ENCODE results near the gene REL. TPM values are rescaled to one million over a fixed set of nuclear protein-coding genes. Genes with fewer than 3 reads are reported as not detected.

Gene REL
- total and polyA plus RNA-seq, 2 of the 13 experiments (the other 11 are each of a cell fraction or from before 2014, with no cell fraction given): 3.7 to 7.0 TPM

GRCh38 chr2:60881047-60881932, at the start of gene REL (continued):
- TF ChIP-seq ZNF839 (CRISPR knock-in tag; IDR thresholded peaks at IDR 0.05; ENCODE audit: borderline replicate concordance): peak; percentile 41; the same call in 1 of the 2 replicates
- peak; percentile 33; the same call in 1 of the 2 replicates for TF ChIP-seq RXRB (CRISPR knock-in tag; IDR thresholded peaks at IDR 0.05; ENCODE audit: borderline replicate concordance)
- 0 out of 2 replicates have a peak, but pooled peaks have one; percentile 53 for TF ChIP-seq SMAD1 (CRISPR knock-in tag; IDR thresholded peaks at IDR 0.05; ENCODE audit: borderline replicate concordance, low read depth)
- peak; percentile 83 for TF ChIP-seq TIGD3 (CRISPR knock-in tag; IDR thresholded peaks at IDR 0.05; ENCODE audit: borderline replicate concordance)
- TF ChIP-seq MAFK (conservative IDR thresholded peaks at IDR 0.05 in 1 of 2, IDR thresholded peaks at IDR 0.05 in 1 of 2; ENCODE audit: low read length in 2 of 2): no peak
- peak; percentile 92; the same call in 1 of the 2 replicates for TF ChIP-seq NFKB2 (CRISPR knock-in tag; IDR thresholded peaks at IDR 0.05; ENCODE audit: borderline replicate concordance)
- peak; percentile 18 for TF ChIP-seq BRCA1 (CRISPR knock-in tag; IDR thresholded peaks at IDR 0.05)
- peak; percentile 96 for TF ChIP-seq ZFX (CRISPR knock-in tag; IDR thresholded peaks at IDR 0.05; ENCODE audit: low read depth)
- peak; percentile 75; the same call in 1 of the 2 replicates for TF ChIP-seq MYC (CRISPR knock-in tag; IDR thresholded peaks at IDR 0.05; ENCODE audit: borderline replicate concordance)
- TF ChIP-seq ZNF687 (CRISPR knock-in tag; IDR thresholded peaks at IDR 0.05): peak; percentile 90
- peak; percentile 73; the same call in 1 of the 2 replicates for TF ChIP-seq ZNF772 (CRISPR knock-in tag; IDR thresholded peaks at IDR 0.05)
- 0 out of 2 replicates have a peak, but pooled peaks have one; percentile 63 for TF ChIP-seq ZNF12 (CRISPR knock-in tag; IDR thresholded peaks at IDR 0.05)
- TF ChIP-seq ZFP37 (CRISPR knock-in tag; IDR thresholded peaks at IDR 0.05; ENCODE audit: borderline replicate concordance): peak; percentile 44; the same call in 1 of the 2 replicates
- peak; percentile 66 for TF ChIP-seq ZNF878 (CRISPR knock-in tag; IDR thresholded peaks at IDR 0.05)
- peak; percentile 68 for TF ChIP-seq MED8 (CRISPR knock-in tag; IDR thresholded peaks at IDR 0.05; ENCODE audit: insufficient replicate concordance)
- peak; percentile 48; the same call in 1 of the 2 replicates for TF ChIP-seq TFE3 (CRISPR knock-in tag; IDR thresholded peaks at IDR 0.05)
- no peak for TF ChIP-seq SRSF9 (IDR thresholded peaks at IDR 0.05; ENCODE audit: borderline replicate concordance, insufficient read depth, low read depth, low read length, poor library complexity, severe bottlenecking)
- TF ChIP-seq KMT2B (CRISPR knock-in tag; IDR thresholded peaks at IDR 0.05): peak; percentile 87
